Suppressor macrophage (primary cell): Measurements from ENCODE around the gene PLXNA4.

Experiments used
- DNase-seq, 4 experiments: peaks; one replicate each; pipeline ENCODE4 v3.0.0-alpha.2; 2020 to 2022

The PLXNA4 gene

DNA sequence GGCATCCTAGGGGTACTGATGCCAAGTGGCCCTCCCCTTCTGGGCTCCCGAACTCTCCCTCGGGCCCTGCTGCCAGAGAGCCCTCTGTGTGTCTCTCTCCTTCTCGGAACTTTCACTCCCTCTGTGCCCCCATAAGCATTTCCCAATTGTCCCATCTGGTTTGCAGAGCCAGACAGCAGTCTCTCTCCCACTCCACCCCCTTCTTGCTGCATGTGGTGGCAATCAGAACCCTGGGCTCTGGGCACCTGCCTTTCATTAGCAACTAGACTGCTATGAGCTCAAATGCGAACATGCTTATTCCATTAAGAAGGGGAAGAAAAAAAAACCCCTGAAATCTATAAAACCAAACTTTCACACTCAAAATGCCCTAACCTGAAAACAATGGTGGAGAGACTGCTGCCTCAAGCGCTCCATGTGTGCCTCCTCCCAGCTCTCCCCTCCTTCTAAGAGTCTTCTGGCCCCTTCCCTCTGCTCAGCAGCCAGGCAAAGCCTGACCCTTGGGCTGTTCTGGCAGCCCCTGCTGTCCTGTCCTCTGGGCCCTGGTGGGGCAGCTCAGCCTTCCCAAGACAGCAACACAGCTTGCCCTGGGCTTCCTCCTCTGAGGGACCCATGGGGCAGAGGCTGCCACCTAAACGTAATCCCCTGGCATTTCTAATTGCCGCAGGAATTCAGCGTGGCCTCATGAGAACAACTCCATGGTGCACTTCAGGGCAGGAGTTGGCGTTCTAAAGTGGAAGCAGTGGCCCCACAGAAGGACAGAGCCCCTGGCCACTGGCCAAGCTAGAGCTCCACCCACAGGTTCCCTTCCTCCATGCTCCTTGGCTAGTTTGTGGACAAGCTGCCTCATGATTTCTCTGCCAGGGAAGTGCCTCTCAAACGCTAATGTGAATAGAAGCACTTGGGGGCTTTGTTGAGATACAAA lies 415.4 kb downstream of the PLXNA4 start:
- DNase-seq, result peak in 1 of 4 experiments; percentile 12

- no peak for DNase-seq
Measured at GRCh38 chr7:132158841-132159240, 417.4 kb downstream of the PLXNA4 start.

DNA sequence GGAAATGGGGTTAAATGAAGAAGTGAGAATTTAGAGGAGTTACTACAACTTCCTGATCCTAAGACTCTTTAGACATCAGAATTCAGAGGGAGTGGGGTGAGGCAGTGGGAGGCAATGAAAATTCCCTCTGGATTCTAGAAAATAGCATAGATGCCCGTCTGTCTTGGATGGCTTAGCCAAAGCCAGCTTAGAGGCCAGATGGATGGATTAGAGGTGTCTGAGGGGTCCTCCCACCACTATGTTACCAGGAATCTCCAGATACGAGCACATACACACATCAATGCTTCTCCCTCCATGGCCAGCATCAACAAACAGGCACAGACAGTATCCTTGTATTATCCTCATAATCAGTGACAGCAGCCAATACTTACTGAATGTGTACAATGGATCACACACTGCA lies 418.1 kb downstream of the PLXNA4 start:
- no peak for DNase-seq

- no peak for DNase-seq
Measured at GRCh38 chr7:132155715-132156114, 420.6 kb downstream of the PLXNA4 start.

GRCh38 chr7:132154695-132155471 lies 421.4 kb downstream of the PLXNA4 start:
- no peak for DNase-seq

GRCh38 chr7:132154248-132154647 lies 422.0 kb downstream of the PLXNA4 start:
- DNase-seq, result no peak

GRCh38 chr7:132152131-132152889 lies 424.0 kb downstream of the PLXNA4 start:
- DNase-seq, result no peak

DNA sequence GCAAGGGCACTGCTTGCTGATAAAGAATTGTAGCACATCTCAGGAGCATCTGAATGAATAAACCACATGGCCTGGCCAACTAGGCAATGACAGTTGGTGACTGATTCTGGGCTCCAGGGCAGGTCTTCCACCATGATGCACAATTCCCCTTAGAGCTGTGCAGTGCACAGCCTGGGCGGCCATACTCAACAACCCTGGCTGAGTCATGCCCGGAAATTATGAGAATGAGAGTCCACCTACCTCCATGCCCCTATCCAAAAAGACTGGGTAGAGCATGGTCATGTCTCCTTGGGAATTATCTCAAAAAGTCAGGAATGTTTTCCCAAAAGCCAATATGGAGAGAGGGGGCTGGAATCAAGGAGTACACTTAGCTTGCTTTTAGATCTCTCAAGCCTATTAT lies 425.6 kb downstream of the PLXNA4 start:
- DNase-seq, result no peak

GRCh38 chr7:132149436-132150304 lies 426.6 kb downstream of the PLXNA4 start:
- DNase-seq, result no peak

- DNase-seq, result no peak
Measured at GRCh38 chr7:132148876-132149275, 427.4 kb downstream of the PLXNA4 start.

DNA sequence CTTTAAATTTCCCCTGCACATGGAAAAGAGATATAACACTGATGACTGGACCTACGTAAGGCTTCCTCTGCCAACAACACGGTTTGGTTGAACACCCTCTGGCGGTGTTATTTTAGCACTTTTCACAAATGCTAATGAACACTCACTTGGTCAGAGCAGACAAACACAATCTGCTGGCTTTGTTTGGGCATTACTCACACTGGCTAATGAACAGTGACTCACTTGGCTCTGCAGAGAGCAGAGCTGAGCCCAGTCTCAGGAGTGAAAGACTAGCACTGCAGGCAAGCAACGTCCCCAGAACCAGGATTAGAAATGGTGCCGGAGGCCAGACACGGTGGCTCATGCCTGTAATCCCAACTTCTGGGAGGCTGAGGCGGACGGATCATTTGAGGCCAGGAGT lies 430.8 kb downstream of the PLXNA4 start:
- no peak for DNase-seq

- no peak for DNase-seq
Measured at GRCh38 chr7:132145063-132145462, 431.2 kb downstream of the PLXNA4 start.

GRCh38 chr7:132142006-132142405 lies 434.3 kb downstream of the PLXNA4 start:
- DNase-seq, result no peak

DNA sequence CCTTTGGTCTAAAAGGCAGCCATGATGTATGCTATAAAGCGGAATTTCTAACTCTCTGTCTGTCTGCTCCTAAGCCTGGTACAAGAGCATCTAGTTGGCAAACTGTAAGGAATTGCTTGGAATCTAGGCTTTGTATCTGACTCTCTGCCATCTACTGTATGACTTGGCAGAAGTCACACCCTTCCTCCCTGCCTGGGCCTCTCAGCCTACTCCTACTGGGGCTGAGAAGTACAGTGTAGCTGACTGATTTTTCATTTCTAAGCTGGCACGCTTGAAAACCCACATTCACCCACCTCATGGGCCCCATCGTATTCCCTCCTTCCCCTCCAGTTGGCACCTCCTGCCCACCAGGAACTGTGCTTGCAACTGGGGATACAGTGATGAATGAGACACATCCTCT lies 435.2 kb downstream of the PLXNA4 start:
- DNase-seq, result no peak

- no peak for DNase-seq
Measured at GRCh38 chr7:132140341-132140740, 435.9 kb downstream of the PLXNA4 start.

GRCh38 chr7:132138817-132139216 lies 437.5 kb downstream of the PLXNA4 start:
- DNase-seq, result no peak

GRCh38 chr7:132137681-132138080 lies 438.6 kb downstream of the PLXNA4 start:
- no peak for DNase-seq

DNA sequence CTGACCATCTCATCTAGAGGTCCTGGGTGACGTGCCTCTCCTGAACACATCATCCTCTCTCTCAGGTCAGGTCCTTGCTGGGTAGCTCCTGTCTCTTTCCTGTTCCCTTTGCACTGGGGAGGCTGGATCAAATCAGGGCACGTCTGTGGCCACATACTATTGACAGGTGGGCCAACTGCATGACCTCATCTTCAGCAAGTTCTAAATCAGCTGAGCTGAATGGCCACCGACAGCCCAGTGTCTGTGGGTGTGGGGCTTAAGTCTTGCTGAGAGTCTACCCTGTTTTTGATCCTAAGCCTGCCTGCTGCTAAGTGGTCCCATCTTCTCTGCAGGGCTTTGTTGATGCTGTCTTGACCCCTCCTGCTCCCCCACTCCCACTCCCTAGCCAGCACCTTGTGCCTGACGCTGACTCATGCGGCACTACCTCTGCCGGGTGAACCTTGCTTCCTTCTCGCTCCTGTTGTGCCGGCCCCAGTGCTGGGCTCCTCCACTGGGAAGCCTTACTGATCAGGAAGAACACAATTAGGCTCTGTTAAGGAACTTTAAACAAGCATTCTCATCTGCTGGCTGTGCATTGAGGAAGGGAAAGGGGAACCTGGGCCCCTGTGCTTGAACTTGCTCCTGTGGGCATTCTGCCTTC lies 440.4 kb downstream of the PLXNA4 start:
- no peak for DNase-seq

DNA sequence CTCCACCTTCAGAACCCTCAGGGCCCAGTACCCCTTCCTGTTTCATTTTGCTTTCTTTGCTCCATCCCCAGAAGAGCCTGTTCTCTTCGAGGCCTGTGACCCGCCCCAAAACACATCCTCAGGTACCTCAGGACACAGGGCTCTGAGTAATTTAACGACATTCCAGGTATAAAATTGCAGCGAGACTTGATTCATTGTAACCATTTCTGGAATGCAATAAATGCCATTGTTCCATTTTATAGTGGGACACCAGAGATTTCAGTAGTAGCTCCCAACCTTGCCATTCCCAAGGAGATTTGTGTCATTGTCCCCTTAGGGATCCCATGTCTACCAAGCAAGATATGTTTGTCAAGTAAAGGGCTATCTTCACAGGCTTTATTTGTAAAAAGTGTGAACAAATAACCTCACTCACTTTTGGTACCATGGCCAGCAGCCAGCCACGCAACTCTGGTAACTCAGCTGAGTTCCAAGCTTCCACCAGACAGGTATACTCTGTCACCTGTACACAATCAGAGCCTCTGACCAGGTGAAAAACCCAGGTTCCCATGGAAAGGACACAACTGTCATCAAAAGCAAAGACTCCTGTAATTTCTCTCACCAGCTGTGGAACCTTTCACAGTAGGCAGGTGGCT lies 441.3 kb downstream of the PLXNA4 start:
- DNase-seq, result no peak

DNA sequence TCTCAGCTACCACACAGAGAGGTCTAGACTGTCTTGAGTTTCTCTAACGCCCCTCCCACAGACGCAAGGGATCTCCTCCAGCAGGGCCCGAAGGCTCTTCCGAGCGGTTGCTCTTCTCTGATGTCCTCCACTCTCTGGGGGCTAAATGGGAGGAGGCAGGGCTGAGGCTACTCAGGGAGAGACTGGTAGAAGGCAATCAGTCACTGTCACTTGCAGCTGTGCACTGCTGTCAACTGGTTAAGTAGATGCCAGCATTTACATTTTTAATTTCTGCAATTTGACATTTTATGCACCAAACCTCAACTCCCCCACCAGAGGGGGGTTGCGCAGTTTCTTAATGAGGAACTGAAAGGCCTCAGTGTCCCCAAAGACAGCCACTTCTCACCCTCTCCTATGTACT lies 442.8 kb downstream of the PLXNA4 start:
- no peak for DNase-seq

GRCh38 chr7:132131196-132131595 lies 445.1 kb downstream of the PLXNA4 start:
- no peak for DNase-seq
